ENCODE results near the gene PADI3. TPM values are rescaled to one million over a fixed set of nuclear protein-coding genes. Genes with fewer than 3 reads are reported as not detected.

PADI3 gene
- polyA plus RNA-seq, 3 donors: 0.01 TPM; not detected in 2

- peak overlapping the region in 1 of 7 donors; percentile 32 for H3K27ac Mint-ChIP-seq
- 92% methylated on average over 9 of the region's 13 CpGs for WGBS (ENCODE audit: insufficient coverage)
- H4K20me1 ChIP-seq (ENCODE audit: insufficient read depth, low read length): no peaks in the 10 kb centered on the region
- no peak overlapping the region for H3K9ac ChIP-seq (ENCODE audit: insufficient read depth, low read length, poor library complexity, severe bottlenecking)
- H2AFZ ChIP-seq (ENCODE audit: insufficient read depth, low read depth, low read length, poor library complexity, severe bottlenecking): no peak overlapping the region
- TF ChIP-seq CTCF (IDR thresholded peaks at IDR 0.05): no peak
- H3K4me3 ChIP-seq (replicated peaks in 1 of 3; ENCODE audit: low read depth in 2 of 3, low read length in 3 of 3): no peak overlapping the region
- no peak for DNase-seq
- intact Hi-C loops (cut with micrococcal nuclease): no loop called here
- no peak overlapping the region for H3K4me2 ChIP-seq (replicated peaks; ENCODE audit: extremely low read depth, low read length, poor library complexity, severe bottlenecking)
- no peaks in the 10 kb centered on the region for H3K36me3 Mint-ChIP-seq
- no peak overlapping the region for H3K4me3 Mint-ChIP-seq
- peaks cover 37% of the 10 kb centered on the region for H3K4me1 Mint-ChIP-seq
- H3K27me3 ChIP-seq (ENCODE audit: control insufficient read depth in 2 of 2, insufficient read depth in 2 of 2, low read length in 2 of 2): no peaks in the 10 kb centered on the region
- no peaks in the 10 kb centered on the region for H3K9me3 ChIP-seq (replicated peaks in 1 of 2; ENCODE audit: control insufficient read depth in 1 of 2, insufficient read depth in 1 of 2, low read length in 2 of 2)
- no peak overlapping the region for H3K27ac ChIP-seq (ENCODE audit: low read depth in 1 of 2, low read length in 2 of 2)
- H3K79me2 ChIP-seq (ENCODE audit: insufficient read depth, low read length): no peaks in the 10 kb centered on the region
- peaks cover 0 to 3% (median 2%) of the 10 kb centered on the region in 3 donors for H3K27me3 Mint-ChIP-seq (ENCODE audit: low read depth in 3 of 3)
- no peaks in the 10 kb centered on the region for H3K9me3 Mint-ChIP-seq
- no peaks in the 10 kb centered on the region for H3K36me3 ChIP-seq (replicated peaks in 1 of 2; ENCODE audit: control insufficient read depth in 1 of 2, insufficient read depth in 2 of 2, low read length in 2 of 2)
- H3K4me1 ChIP-seq (ENCODE audit: control insufficient read depth in 1 of 2, insufficient read depth in 2 of 2, low read length in 2 of 2): peaks cover 29% of the 10 kb centered on the region in 2 donors
Observed at GRCh38 chr1:17273096-17273495, 24.2 kb downstream of the PADI3 start.

GRCh38 chr1:17274186-17275170 is 25.6 kb downstream of the PADI3 start:
- no peak overlapping the region for H3K27ac ChIP-seq (ENCODE audit: low read depth in 1 of 2, low read length in 2 of 2)
- DNase-seq: peak; percentile 42 to 67 (median 50)
- no peaks in the 10 kb centered on the region for H3K79me2 ChIP-seq (ENCODE audit: insufficient read depth, low read length)
- WGBS (ENCODE audit: insufficient coverage): 45% methylated on average over 13 of the region's 15 CpGs
- no peaks in the 10 kb centered on the region for H3K9me3 ChIP-seq (replicated peaks in 1 of 2; ENCODE audit: control insufficient read depth in 1 of 2, insufficient read depth in 1 of 2, low read length in 2 of 2)
- peak; percentile 87 for TF ChIP-seq CTCF (IDR thresholded peaks at IDR 0.05)
- no peaks in the 10 kb centered on the region for H3K9me3 Mint-ChIP-seq
- no peaks in the 10 kb centered on the region for H3K27me3 ChIP-seq (ENCODE audit: control insufficient read depth in 2 of 2, insufficient read depth in 2 of 2, low read length in 2 of 2)
- H2AFZ ChIP-seq (ENCODE audit: insufficient read depth, low read depth, low read length, poor library complexity, severe bottlenecking): no peak overlapping the region
- no peak overlapping the region for H3K9ac ChIP-seq (ENCODE audit: insufficient read depth, low read length, poor library complexity, severe bottlenecking)
- no peaks in the 10 kb centered on the region for H4K20me1 ChIP-seq (ENCODE audit: insufficient read depth, low read length)
- H3K36me3 Mint-ChIP-seq: no peaks in the 10 kb centered on the region
- H3K27me3 Mint-ChIP-seq (ENCODE audit: low read depth in 3 of 3): peaks cover 0 to 3% (median 2%) of the 10 kb centered on the region in 3 donors
- H3K27ac Mint-ChIP-seq: peak overlapping the region in 3 of 7 donors; percentile 36 to 50 (median 49)
- no peaks in the 10 kb centered on the region for H3K36me3 ChIP-seq (replicated peaks in 1 of 2; ENCODE audit: control insufficient read depth in 1 of 2, insufficient read depth in 2 of 2, low read length in 2 of 2)
- H3K4me2 ChIP-seq (replicated peaks; ENCODE audit: extremely low read depth, low read length, poor library complexity, severe bottlenecking): no peak overlapping the region
- intact Hi-C loops (cut with micrococcal nuclease): no loop called here
- H3K4me1 Mint-ChIP-seq: peaks cover 43% of the 10 kb centered on the region
- peaks cover 29% of the 10 kb centered on the region in 2 donors for H3K4me1 ChIP-seq (ENCODE audit: control insufficient read depth in 1 of 2, insufficient read depth in 2 of 2, low read length in 2 of 2)
- H3K4me3 Mint-ChIP-seq: peak overlapping the region in 1 of 2 donors; percentile 7
- no peak overlapping the region for H3K4me3 ChIP-seq (replicated peaks in 1 of 3; ENCODE audit: low read depth in 2 of 3, low read length in 3 of 3)

Measured in CD14-positive monocyte (primary cell).